ENCODE data around the gene PLPP6.

DNA sequence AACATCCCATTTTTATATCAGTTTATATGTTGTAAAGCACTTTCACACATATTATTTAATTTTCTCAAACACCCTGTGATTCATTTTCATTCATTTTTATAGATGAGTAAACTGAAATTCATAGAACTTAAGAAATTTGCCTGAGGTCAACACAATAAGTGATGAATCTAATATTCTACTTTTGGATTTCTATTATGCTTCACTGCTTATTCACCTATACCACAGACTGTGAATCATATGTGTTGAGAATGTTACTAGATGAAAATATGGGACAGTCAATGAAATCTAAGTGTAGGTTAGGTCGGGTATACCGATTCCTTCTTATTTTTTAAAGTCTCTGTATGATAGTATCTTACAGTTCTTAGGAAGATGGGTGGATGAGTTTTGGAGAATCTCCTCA is 42.0 kb downstream of the PLPP6 start:
- TF ChIP-seq, protein P1, sequence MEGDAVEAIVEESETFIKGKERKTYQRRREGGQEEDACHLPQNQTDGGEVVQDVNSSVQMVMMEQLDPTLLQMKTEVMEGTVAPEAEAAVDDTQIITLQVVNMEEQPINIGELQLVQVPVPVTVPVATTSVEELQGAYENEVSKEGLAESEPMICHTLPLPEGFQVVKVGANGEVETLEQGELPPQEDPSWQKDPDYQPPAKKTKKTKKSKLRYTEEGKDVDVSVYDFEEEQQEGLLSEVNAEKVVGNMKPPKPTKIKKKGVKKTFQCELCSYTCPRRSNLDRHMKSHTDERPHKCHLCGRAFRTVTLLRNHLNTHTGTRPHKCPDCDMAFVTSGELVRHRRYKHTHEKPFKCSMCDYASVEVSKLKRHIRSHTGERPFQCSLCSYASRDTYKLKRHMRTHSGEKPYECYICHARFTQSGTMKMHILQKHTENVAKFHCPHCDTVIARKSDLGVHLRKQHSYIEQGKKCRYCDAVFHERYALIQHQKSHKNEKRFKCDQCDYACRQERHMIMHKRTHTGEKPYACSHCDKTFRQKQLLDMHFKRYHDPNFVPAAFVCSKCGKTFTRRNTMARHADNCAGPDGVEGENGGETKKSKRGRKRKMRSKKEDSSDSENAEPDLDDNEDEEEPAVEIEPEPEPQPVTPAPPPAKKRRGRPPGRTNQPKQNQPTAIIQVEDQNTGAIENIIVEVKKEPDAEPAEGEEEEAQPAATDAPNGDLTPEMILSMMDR (IDR thresholded peaks at IDR 0.05 in 8 of 11, conservative IDR thresholded peaks at IDR 0.05 in 3 of 11), result no peak
- TF ChIP-seq POLR2AphosphoS5 (IDR thresholded peaks at IDR 0.05), result no peak

All from spleen (tissue), 7 donors.